Subcutaneous abdominal adipose tissue (tissue), 5 donors: ENCODE data around the gene RNF39.

Experiments
- H3K27ac ChIP-seq: one replicate; pipeline ENCODE4 v1.7.0; 2013; ENCODE audit warnings: low read depth, mild to moderate bottlenecking, inconsistent platforms, low read length, moderate library complexity
- H3K27me3 ChIP-seq, 5 donors: one replicate each; pipeline ENCODE4 v1.7.0; 2013; ENCODE audit warnings: low read length in 5 of 5, inconsistent platforms in 1 of 5; ENCODE audit not compliant: control insufficient read depth in 5 of 5, insufficient read depth in 4 of 5
- H3K36me3 ChIP-seq, 5 donors: one replicate each; pipeline ENCODE4 v1.7.0; 2013; ENCODE audit warnings: low read length in 5 of 5; ENCODE audit not compliant: control insufficient read depth in 5 of 5, insufficient read depth in 5 of 5
- H3K4me1 ChIP-seq, 5 donors: one replicate each; pipeline ENCODE4 v1.7.0; 2013; ENCODE audit warnings: low read length in 5 of 5, mild to moderate bottlenecking in 3 of 5, moderate library complexity in 1 of 5; ENCODE audit not compliant: control insufficient read depth in 5 of 5, insufficient read depth in 5 of 5
- H3K4me3 ChIP-seq, 5 donors: one replicate each; pipeline ENCODE4 v1.7.0; 2013; ENCODE audit warnings: low read length in 5 of 5, low read depth in 1 of 5
- H3K9ac ChIP-seq, 5 donors: one replicate each; pipeline ENCODE4 v1.7.0; 2013; ENCODE audit warnings: low read length in 5 of 5, mild to moderate bottlenecking in 4 of 5, moderate library complexity in 3 of 5
- H3K9me3 ChIP-seq, 5 donors: one replicate each; pipeline ENCODE4 v1.7.0; 2013; ENCODE audit warnings: low read length in 5 of 5; ENCODE audit not compliant: control insufficient read depth in 5 of 5
- donor health status: healthy.
- donor health status: healthy.
- donor health status: healthy.
- donor health status: healthy.
- donor health status: healthy.

The RNF39 gene

DNA sequence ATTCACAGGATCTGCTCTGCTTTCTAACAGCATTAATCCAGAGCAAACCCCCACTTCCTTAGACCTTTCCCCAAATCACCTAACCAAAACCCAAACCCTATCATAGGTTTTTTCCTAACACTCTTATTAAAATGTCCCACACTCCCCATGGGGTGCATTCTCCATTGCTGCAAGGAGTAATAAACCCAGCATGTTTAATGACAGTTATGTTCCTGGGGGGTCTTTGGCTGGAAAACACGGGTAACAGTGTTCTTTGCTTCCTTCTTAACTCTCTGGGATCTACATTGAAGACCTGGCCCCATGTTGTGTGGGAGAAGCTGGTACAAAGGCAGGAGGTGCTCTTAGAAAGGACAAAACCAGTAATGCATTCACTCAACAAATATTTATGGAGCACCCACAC, 21.3 kb upstream of the RNF39 start:
- Histone ChIP-seq H3K9ac (no peak overlapping the region), H3K27ac (no peak overlapping the region), H3K36me3 (no peaks in the 10 kb centered on the region), H3K27me3 (peaks cover 15 to 48% (median 29%) of the 10 kb centered on the region in 5 donors), H3K4me3 (no peak overlapping the region), H3K9me3 (no peaks in the 10 kb centered on the region), H3K4me1 (peaks cover 9 to 35% (median 25%) of the 10 kb centered on the region in 5 donors)

DNA sequence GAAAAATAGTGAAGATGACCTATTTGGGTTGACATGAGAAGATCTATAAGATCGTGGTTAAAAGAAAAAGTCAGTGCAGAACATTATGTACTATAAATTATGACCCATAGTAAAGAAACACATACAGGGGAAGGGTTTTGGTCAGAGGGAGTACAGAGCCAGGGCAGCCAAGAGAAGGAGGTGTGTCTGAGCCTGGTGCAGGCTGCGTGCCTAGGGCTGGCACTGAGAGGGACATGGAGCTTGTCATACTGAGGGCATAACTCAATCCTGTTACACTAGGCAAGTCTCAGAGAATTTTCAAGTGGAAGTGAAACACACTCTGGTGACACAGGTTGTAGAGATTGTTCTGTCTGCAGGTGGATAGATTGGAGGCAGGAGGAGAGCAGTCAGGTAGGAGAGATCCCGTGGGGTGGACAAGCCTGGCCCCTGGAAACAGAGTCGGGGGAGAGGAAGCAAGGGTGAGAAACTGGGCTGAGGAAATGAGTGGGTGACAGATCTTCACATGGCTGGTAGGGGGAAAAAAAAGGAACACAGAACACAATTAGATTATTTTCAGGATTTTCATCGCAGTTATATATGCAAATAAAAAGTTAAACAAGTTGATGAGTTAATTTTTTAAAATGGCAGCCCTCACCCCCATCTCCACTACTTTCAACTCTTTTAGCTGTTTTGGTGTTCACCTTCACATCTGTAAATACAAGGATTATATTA, 18.5 kb upstream of the RNF39 start:
- H3K27me3 ChIP-seq = peaks cover 10 to 29% (median 17%) of the 10 kb centered on the region in 5 donors

DNA sequence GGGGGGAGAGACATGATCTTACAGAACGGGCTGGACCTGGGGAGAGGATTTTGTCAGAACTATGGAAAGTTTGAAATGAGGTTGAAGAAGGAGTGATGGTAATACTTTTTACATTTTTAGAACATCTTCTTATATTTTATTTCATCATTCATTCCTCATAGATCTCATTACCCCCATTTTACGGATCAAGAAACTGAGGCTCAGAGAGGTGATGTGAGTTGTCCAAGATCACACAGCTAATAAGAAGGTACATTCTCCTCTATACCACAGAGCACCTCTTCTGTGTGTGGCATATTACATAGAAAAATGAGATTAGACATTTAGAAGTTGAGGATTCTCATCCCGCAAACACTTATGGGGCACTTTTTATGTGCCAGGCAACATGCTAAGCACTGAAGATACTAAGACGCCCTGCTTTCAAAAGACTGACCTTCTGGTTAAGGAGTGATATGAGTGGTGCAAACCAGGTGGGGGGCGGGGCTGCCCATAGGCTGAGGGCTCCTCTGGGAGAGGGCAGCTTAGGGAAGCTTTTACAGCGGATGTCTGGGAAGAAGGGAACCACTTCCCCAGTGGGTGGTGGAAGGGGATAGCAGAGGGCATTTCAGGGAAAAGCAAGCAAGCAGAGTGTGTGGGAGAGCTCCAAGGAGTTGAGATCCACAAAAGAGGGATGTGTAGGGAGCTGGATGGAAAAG, 17.4 kb upstream of the RNF39 start:
- H3K27ac ChIP-seq = no peak overlapping the region
- peaks cover 6 to 21% (median 15%) of the 10 kb centered on the region in 5 donors for H3K4me1 ChIP-seq
- H3K27me3 ChIP-seq = peaks cover 7 to 20% (median 11%) of the 10 kb centered on the region in 5 donors
- no peak overlapping the region for H3K9ac ChIP-seq
- H3K9me3 ChIP-seq = no peaks in the 10 kb centered on the region
- H3K36me3 ChIP-seq = no peaks in the 10 kb centered on the region
- no peak overlapping the region for H3K4me3 ChIP-seq

More for the DNA sequence above, 18.5 kb upstream of the RNF39 start:
- no peak overlapping the region for H3K9ac ChIP-seq
- no peaks in the 10 kb centered on the region for H3K36me3 ChIP-seq
- H3K9me3 ChIP-seq = no peaks in the 10 kb centered on the region
- H3K4me3 ChIP-seq = no peak overlapping the region
- H3K4me1 ChIP-seq = peaks cover 6 to 21% (median 15%) of the 10 kb centered on the region in 5 donors
- H3K27ac ChIP-seq = no peak overlapping the region

DNA sequence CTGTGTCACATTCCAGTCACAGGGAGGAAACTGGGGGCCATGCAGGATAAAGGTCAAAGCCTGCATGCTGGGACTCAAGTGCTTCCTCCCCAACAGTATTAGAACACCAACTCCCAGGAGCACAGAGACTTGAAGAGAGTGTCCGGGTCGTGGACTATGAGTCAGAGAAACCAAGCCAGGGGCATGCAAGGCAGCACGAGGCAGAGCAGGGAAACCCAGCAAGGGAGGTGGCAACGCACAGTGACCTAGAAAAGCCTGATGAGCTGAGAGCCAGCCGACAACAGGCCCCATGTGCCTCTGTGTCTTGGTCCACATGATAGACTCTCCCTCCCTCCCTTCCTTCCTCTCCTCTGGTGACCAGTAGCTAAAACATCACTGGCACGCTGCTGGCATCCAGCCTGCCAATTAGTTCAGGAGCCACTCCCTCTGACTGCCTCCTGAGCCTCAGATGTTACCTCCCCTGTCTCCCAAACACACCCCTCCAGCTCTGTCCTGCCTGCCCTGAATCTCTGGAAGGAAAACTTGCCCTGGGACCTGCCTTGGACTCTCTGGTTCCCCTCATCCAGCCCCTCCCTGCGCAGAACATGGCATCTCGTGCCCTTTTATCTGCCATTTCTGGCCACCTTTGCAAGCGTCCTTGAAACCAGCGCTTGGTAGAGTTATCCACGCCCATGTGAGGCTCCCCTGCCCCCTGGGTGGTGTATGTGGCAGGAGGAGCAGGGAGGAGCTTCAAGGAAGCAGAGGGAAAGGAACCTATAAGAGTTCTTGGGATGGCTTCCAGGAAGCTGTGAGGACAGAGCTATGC, 16.2 kb upstream of the RNF39 start:
- H3K4me3 ChIP-seq = no peak overlapping the region
- H3K4me1 ChIP-seq = peaks cover 6 to 21% (median 15%) of the 10 kb centered on the region in 5 donors
- no peak overlapping the region for H3K27ac ChIP-seq
- H3K9me3 ChIP-seq = no peaks in the 10 kb centered on the region
- no peaks in the 10 kb centered on the region for H3K36me3 ChIP-seq
- peaks cover 3 to 19% (median 8%) of the 10 kb centered on the region in 5 donors for H3K27me3 ChIP-seq
- peak overlapping the region in 1 of 5 donors; percentile 2 for H3K9ac ChIP-seq

DNA sequence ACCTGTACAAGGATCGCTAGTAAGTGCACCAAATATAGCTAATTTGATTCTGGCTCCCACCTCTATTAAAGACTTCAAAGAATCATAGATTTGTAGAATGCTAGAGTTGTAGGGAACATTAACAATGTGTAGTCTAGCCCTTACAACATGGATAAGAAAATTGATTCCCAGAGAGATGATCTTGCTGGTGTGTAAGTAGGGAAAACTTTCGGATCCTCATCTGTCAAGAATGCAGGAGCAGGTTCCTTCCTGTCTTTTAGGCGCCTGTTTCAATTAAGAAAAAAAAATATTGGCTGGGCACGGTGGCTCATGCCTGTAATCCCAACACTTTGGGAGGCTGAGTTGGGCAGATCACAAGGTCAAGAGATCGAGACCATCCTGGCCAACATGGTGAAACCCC, 12.3 kb upstream of the RNF39 start:
- no peak overlapping the region for H3K4me3 ChIP-seq
- no peaks in the 10 kb centered on the region for H3K9me3 ChIP-seq
- no peak overlapping the region for H3K27ac ChIP-seq
- H3K9ac ChIP-seq = no peak overlapping the region
- H3K27me3 ChIP-seq = peaks cover 0 to 8% (median 1%) of the 10 kb centered on the region in 5 donors
- no peaks in the 10 kb centered on the region for H3K36me3 ChIP-seq
- peaks cover 4 to 15% (median 13%) of the 10 kb centered on the region in 5 donors for H3K4me1 ChIP-seq

DNA sequence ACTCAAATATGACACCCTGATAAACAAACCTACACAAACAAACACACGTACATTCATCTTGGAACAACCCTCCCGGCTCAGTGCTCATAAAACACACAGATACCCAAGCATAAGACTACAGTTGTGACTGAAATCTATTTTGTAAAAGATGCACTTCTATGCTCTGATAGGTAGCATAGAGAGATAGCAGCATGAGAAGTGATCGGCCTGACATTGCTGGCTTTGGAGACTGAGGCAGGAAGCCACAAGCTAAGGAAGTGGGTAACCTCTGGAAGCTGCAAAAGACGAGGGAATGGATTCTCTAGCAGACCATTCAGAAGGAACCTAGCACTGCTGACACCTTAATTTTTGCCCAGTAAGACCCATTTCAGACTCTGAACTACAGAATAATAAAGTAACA, 1.6 kb upstream of the RNF39 start:
- no peaks in the 10 kb centered on the region for H3K36me3 ChIP-seq
- H3K27me3 ChIP-seq = peaks cover 30 to 52% (median 43%) of the 10 kb centered on the region in 5 donors
- no peak overlapping the region for H3K27ac ChIP-seq
- H3K9ac ChIP-seq = no peak overlapping the region
- no peaks in the 10 kb centered on the region for H3K9me3 ChIP-seq
- H3K4me1 ChIP-seq = peaks cover 0 to 15% (median 14%) of the 10 kb centered on the region in 5 donors
- H3K4me3 ChIP-seq = no peak overlapping the region

DNA sequence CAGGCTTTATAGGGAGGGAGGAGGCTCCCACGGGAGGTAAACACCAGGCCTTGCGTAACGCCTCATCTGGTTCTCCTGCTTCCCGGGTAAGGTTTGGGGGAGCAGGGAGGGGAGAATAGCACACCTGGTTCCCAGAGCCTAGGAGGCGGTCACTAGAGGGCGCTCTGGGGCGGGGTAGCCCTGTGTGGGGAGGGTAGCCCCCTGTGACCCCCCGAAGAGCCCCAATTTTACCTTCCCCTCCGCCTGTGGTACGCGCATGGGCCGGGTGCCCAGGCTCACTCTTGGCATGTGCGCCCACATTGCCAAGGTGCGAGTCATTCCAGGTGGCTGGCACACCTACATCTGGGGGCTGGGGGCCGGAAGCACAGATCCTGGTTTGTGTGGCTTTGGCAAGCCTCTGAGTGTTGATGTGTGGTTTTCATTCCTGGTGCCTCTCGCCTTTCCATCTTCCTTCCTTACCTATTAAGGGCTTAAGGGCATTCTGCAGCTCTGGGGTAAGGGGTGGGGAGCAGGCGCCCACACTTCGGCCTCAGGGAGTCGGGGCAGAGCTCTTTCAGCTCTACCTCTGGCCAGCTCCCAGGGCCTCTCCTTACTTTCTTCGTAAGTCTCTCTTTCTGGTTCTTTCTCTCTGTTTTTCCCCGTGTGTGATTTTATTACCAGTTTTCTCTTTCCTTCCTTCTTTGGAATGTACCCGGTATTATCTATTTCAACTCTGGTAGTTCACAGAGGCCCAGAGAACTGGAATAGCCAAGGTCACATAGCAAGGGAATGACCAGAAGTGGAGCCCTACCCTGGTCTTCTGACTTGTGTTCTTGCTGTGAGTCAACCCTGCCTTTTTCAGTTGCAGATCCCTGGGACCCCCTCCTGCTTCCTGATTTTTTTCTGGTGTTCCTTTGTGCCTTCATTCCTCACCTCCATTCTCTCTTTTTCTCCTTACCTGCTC, 492 bp upstream of the RNF39 start:
- peaks cover 0 to 22% (median 21%) of the 10 kb centered on the region in 5 donors for H3K4me1 ChIP-seq
- no peak overlapping the region for H3K4me3 ChIP-seq
- H3K9ac ChIP-seq = no peak overlapping the region
- H3K27me3 ChIP-seq = peaks cover 40 to 63% (median 54%) of the 10 kb centered on the region in 5 donors
- H3K36me3 ChIP-seq = no peaks in the 10 kb centered on the region
- no peak overlapping the region for H3K27ac ChIP-seq
- no peaks in the 10 kb centered on the region for H3K9me3 ChIP-seq

DNA sequence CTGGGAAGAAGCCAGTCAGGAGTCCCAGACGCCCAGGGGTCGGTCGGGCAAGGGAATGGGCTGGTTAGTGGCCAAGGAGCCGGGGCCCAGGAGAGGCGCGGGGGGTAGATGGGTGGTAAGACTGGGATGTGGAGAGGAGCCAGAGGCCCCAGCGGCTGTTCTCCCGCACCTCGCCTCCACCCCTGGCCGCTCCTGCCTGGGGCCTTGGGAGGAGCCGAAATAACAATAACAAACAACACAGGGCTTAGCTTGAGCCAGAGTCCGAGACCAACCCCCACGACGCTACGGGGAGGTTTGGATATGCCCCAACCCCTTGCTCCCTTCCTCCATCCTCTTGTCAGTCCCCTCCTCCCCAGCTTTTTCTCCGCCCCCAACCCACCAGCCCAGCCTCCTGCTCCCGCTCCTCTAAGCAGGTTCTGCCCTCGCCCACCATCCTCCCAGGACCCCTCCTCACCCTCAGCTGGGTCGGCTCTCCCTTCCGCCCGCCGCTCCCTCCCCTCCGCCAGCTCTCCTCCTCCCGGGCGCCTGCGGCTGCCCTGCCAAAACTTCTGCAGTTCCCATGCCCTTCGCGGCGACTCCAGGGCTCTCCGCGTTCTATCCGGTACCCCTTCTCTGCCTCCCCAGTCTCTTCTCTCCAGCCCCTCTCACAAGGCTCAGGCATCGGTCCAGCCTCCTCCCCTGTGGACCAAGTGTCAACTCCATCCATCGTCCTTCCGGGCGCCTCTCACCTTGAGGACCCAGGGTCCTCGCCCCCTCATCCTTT, 1.1 kb downstream of the RNF39 start:
- H3K9ac ChIP-seq = no peak overlapping the region
- peaks cover 44 to 67% (median 56%) of the 10 kb centered on the region in 5 donors for H3K27me3 ChIP-seq
- H3K27ac ChIP-seq = no peak overlapping the region
- H3K9me3 ChIP-seq = no peaks in the 10 kb centered on the region
- H3K4me3 ChIP-seq = peak overlapping the region in 2 of 5 donors; percentile 14 to 27
- peaks cover 0 to 7% (median 5%) of the 10 kb centered on the region in 5 donors for H3K36me3 ChIP-seq
- peaks cover 0 to 25% (median 24%) of the 10 kb centered on the region in 5 donors for H3K4me1 ChIP-seq
